GM13976 (cell line): ENCODE data around the gene XYLT2.

ENCODE experiments used
- DNase-seq: peaks from one replicate; pipeline ENCODE4 v3.0.0; 2012; ENCODE audit warnings: low spot score
- in situ Hi-C: fragments of 300-500 bp; cut with MboI; formaldehyde crosslinking; loops from one replicate; pipeline ENCODE4 v1.12.0; 2022; ENCODE audit warnings: low sequenced_read_pairs, mixed read lengths, inconsistent platforms; ENCODE audit not compliant: unreplicated experiment
- TF ChIP-seq, protein P1 (sequence below): IDR thresholded peaks from 2 replicates; pipeline ENCODE4 v1.5.1; 2012; ENCODE audit warnings: borderline replicate concordance, mild to moderate bottlenecking; ENCODE audit not compliant: insufficient read depth; ENCODE audit errors: extremely low read depth, missing control alignments, control extremely low read depth

The XYLT2 gene

DNA sequence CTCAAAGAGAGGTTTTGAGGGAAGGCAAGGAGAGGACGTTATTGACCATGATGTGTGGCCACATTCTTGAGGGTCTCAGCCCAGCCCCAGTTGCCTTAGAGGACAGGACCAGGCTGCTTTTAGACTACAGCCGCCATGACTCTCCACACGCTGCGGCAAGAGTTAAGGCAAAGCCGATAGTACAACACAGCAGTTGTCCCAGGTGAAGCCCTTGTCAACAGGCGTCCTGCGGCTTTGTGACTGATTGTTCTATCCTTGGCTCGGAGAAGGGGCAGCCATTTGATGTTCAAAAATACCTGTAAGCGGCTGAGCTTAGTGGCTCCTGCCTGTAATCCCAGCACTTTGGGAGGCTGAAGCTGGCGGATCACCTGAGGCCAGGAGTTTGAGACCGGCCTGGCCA is 42.9 kb upstream of the XYLT2 start:
- TF ChIP-seq, protein P1, sequence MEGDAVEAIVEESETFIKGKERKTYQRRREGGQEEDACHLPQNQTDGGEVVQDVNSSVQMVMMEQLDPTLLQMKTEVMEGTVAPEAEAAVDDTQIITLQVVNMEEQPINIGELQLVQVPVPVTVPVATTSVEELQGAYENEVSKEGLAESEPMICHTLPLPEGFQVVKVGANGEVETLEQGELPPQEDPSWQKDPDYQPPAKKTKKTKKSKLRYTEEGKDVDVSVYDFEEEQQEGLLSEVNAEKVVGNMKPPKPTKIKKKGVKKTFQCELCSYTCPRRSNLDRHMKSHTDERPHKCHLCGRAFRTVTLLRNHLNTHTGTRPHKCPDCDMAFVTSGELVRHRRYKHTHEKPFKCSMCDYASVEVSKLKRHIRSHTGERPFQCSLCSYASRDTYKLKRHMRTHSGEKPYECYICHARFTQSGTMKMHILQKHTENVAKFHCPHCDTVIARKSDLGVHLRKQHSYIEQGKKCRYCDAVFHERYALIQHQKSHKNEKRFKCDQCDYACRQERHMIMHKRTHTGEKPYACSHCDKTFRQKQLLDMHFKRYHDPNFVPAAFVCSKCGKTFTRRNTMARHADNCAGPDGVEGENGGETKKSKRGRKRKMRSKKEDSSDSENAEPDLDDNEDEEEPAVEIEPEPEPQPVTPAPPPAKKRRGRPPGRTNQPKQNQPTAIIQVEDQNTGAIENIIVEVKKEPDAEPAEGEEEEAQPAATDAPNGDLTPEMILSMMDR = no peak
- DNase-seq = no peak
- in situ Hi-C loops = no loop called here

DNA sequence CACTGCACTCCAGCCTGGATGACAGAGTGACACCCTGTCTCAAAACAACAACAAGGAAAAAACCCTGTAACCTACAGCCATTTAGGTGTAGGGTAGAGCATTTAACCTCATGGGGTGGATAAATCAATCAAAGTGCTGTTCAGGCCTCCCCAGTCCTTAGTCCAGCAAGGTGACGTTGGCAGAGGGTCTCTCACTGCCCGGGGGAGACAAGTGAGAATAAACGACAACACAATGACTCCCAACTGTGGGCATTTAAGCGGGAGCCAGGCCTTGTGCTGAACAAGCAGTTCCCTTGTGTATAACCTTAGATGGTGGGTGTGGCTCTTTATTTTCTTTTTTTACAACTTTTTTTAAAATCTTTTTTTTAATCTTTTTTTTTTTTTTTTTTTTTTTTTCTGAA is 42.3 kb upstream of the XYLT2 start:
- in situ Hi-C loops = no loop called here
- TF ChIP-seq, protein P1 = no peak
- no peak for DNase-seq

DNA sequence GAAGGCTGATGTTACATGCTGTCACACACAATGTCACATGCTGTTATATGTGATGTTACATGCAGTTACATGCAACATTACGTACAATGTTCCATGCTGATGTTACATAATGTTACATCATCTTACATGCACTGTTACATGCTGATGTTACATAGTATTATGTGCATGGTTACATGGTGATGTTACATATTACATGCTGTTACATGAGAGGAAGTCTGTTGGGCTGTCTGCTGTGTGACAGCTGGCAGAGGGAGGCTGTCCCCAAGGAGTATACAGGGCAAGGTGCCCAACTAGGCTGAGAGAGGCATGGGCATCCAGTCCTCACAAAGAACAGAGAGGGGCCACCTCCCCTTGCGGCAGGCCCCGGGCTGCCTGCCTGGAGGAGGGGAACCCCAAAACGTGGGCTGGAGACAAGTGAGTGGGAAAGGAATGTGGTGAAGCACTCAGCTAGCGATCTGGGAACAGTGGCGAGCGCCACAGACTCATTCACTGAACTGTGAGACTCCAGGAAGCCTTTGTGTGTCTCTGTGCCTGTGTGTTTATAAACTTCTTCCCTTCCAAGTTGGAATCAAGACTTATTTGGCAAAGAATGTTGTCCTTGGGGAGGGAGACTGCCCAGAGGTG is 41.0 kb upstream of the XYLT2 start:
- TF ChIP-seq, protein P1 = no peak
- no peak for DNase-seq
- in situ Hi-C loops = no loop called here

DNA sequence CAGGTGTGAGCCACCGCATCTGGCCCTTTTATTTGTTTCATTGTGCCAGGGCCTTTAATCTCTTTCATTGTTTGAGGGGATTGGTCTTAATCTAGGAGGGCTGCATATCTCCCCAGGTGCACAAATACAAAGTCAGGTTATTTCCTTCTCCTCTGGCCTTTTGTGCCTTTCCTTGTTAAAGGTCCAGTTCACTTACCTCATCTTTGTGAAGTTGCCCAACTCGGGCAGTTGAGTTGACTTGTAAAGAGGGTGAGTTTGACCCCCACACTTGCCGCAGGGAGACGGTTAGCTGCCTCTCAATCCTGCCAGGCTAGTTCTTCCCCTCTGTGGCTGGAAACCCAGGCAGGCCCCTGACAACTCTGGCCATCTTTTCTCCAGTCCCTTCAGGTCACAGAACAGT is 38.3 kb upstream of the XYLT2 start:
- no peak for DNase-seq
- in situ Hi-C loops = no loop called here
- TF ChIP-seq, protein P1 = no peak

DNA sequence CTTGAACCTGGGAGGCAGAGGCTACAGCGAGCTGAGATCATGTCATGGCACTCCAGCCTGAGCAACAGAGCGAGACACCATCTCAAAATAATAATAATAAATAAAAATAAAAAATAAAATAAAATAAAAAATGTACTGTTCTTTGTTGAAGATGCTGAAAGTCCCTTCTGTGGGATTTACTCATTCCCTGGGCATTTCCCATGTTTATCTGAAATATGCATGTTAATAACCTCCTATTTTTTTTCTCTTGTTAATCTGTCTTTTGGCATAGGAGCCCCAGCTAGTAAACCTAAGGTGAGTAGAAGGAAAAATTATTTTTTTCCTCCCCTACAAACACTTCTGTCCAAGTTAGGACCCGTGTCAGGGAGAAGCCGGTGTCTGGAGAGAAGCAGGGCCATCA is 37.3 kb upstream of the XYLT2 start:
- DNase-seq = no peak
- in situ Hi-C loops = no loop called here
- TF ChIP-seq, protein P1 = no peak

DNA sequence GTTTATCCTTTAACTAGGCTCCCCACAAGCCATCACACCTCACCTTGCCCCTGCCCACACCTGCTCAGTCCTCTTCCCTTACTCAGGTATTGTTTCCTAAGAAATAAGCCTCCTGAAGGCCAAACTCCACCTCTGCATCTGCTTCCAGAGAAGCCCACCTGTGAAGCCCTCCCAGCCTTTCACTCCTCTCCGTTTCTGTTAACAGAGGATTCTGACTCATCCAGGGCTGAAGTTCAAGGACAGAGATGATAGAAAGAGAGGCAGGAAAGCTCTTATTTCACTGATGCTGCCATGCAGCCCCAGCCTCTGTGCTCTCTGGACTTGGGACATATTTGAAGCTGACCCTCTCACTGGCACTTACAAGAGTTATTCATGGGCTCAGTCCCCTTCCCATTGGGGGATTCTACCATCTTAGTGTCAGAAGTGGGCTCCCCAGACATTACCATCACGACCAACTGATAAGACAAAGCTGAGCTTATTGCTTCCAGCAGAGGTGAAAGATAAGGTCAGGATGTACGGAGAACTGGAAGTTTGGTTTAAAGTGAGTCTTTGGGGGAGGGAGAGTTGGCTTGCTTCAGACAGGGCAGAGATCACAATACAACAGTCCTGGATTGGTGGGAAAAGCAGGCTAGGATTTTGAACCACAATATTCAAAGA is 35.3 kb upstream of the XYLT2 start:
- in situ Hi-C loops = no loop called here

More for the DNA sequence above, 35.3 kb upstream of the XYLT2 start:
- TF ChIP-seq, protein P1 = no peak
- no peak for DNase-seq
